C4-2B (cell line): ENCODE results near the gene RMI2.
"Not testable (repeated sequence)": the region's sequence is repeated elsewhere in the genome, so short reads cannot be mapped to it uniquely, and the experiment has no call there.

ENCODE experiments used
- H3K27ac ChIP-seq: fragments of 450-650 bp; 2 replicates; pipeline ENCODE4 v1.5.1; 2017
- ZFX ChIP-seq: fragments of 450-650 bp; IDR thresholded peaks from 2 replicates; pipeline ENCODE4 v1.6.1; 2017
- TF ChIP-seq, protein P1 (sequence below): fragments of 450-650 bp; conservative IDR thresholded peaks from 2 replicates; pipeline ENCODE4 v1.5.1; 2017; ENCODE audit warnings: mild to moderate bottlenecking

Gene RMI2

DNA sequence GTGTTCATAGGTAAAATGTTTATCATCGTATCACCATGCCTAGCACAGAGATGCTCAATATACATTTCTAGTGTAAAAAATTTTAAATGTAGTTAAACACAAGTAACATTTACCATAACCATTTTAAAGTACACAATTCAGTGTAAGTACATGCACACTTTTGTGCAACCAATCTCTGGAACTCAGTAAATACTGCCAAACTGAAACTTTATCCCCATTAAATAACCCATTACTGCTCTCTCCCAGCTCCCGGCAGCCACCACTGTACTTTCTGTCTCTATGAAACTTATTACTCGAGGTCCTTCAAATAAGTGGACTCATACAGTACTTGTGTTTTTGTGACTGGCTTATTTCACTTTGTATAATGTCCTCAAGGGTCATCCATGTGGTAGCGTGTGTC is 29.0 kb downstream of the RMI2 start:
- TF ChIP-seq ZFX, result no peak
- TF ChIP-seq, protein P1, sequence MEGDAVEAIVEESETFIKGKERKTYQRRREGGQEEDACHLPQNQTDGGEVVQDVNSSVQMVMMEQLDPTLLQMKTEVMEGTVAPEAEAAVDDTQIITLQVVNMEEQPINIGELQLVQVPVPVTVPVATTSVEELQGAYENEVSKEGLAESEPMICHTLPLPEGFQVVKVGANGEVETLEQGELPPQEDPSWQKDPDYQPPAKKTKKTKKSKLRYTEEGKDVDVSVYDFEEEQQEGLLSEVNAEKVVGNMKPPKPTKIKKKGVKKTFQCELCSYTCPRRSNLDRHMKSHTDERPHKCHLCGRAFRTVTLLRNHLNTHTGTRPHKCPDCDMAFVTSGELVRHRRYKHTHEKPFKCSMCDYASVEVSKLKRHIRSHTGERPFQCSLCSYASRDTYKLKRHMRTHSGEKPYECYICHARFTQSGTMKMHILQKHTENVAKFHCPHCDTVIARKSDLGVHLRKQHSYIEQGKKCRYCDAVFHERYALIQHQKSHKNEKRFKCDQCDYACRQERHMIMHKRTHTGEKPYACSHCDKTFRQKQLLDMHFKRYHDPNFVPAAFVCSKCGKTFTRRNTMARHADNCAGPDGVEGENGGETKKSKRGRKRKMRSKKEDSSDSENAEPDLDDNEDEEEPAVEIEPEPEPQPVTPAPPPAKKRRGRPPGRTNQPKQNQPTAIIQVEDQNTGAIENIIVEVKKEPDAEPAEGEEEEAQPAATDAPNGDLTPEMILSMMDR, result no peak

DNA sequence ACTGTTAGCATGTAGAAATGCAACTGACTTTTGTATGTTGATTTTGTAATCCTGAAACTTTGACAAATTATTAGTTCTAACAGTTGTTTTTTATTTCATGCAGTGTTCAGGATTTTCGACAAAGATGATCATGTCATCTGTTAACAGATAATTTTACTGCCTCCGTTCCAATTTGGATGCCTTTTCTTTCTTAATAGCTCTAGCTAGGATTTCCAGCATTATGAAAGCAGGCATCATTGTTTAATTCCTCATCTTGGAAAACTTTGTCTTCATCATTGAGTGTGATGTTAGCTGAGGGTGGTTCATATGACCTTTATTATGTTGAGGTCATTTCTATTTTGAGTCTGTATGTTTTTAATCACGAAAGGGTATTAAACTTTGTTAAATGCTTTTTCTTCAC is 31.9 kb downstream of the RMI2 start:
- TF ChIP-seq ZFX, result no peak
- TF ChIP-seq, protein P1, result no peak
- no peak overlapping the region for H3K27ac ChIP-seq

More for the DNA sequence above, 29.0 kb downstream of the RMI2 start:
- H3K27ac ChIP-seq, result no peak overlapping the region

DNA sequence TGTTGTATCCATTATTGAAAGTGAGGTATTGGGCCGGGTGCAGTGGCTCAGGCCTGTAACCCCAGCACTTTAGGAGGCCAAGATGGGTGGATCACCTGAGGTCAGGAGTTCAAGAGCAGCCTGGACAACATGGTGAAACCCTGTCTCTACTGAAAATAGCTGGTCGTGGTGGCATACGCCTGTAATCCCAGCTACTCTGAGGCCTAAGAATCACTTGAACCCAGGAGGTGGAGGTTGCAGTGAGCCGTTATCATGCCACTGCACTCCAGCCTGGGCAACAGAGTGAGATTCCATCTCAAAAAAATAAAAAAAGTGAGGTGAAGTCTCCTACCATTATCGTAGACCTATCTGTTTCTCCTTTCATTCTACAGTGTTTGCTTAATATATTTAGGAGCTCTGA is 33.7 kb downstream of the RMI2 start:
- H3K27ac ChIP-seq, result not testable (repeated sequence)

DNA sequence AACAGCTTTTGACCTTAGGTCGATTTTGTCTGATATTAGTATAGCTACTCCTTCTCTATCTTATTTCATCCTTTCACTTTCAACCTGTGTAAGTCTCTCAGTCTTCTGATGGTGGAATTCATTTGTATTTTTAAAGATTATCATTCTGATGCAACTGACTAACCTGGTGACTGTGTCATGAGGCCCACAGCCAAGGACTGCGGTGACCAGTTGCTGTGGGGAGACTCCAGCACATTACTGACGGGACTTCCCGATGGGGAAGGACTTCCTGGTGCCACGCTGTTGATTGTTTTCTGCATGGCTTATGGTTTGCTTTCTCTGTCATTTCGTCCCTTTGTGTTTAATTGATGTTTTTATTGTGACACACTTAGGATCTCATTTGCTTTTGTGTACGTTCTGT is 34.2 kb downstream of the RMI2 start:
- TF ChIP-seq, protein P1, result no peak
- no peak for TF ChIP-seq ZFX
- no peak overlapping the region for H3K27ac ChIP-seq

DNA sequence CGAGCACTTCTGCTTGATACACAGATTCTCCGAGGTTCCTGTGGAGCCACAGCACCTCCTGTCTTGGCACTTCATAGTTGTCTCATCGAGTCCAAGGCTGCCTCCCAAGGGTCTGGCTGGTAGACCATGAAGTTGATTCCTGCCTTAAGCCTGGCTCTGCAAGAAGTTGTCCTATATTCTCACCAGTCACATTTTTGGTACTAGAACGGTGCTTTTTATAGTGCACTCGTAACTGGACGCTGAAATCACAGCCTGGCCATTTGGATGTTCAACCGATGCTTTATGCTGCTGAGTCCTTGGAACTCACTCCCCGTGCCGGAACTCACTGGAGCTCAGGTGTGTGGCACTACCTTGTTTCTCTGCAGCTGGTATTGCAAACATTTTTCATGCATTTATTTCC is 35.6 kb downstream of the RMI2 start:
- TF ChIP-seq, protein P1, result no peak
- TF ChIP-seq ZFX, result no peak
- H3K27ac ChIP-seq, result no peak overlapping the region

DNA sequence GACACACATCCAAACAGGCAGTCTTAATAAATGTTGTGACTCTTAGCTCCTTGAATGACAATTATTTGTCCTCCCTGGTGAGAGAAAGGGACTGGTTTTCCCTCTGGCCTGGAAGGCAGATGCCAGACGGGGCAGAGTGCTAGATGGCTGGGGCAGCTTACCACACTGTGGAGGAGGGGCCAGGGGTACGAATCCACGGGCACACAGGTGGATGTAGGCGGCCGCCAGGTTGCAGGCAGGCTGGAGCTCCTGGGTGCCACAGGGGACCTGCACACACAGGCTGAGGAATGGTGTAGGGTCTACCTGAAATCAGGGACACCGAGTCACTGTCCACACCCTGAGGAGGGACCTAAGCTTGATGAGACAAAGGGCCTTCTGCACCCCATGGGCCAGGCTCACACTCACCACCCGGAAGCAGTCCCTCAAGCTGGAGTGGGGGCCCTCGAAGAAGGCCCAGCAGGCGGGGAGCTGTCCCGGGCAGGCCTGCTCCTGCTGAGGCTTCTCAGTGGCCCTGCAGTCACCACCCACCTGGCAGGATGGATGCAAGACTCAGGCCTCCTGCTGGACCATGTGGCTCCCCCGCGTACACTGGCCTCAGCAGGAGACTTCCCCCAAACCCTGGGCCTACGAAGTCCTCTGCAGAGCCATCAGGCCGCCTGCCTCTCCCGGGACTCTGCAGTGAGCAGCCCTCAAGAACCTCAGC is 38.4 kb downstream of the RMI2 start:
- TF ChIP-seq, protein P1, result no peak
- no peak for TF ChIP-seq ZFX
- H3K27ac ChIP-seq, result no peak overlapping the region

DNA sequence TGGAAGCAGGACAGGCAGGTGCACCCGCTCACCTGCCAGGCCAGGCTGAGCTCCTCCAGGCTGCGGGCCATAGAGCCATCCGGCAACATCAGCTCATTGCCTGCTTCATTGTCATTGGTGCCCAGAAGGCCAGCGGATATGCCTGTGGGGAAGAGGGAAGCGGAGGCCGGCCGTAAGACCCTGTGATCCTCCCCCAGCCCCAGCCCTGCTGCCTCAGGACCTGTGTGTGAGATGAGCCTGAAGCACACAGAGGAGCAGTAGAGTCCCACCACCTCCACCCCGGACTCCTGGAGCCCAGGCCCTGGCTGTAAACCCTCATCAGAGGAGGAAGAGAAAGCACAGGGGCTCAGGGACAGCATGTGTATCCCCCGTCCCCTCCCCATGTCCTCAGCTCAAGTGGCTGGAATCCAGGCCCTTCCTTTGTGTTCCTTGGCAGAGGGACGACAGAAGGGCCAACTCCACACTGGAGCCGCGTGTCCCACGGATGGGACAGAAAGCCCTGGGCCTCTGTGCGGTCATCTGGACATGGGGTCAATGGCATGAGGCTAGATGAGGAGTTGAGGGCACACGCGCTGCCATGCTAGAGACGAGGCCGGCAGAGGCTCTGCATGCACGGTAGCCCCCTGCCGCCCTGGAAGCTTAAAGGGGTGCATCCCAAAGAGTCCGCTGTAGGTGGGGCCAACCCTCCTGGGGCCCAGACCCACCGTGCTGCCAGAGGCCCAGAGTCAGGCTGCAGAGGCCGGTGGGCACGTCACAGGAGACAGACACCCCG is 39.1 kb downstream of the RMI2 start:
- no peak for TF ChIP-seq ZFX
- TF ChIP-seq, protein P1, result no peak
- no peak overlapping the region for H3K27ac ChIP-seq
